ENCODE measurements around the gene FAM90A1.
"Not testable (repeated sequence)": the region's sequence is repeated elsewhere in the genome, so short reads cannot be mapped to it uniquely, and the experiment has no call there.

The FAM90A1 gene

GRCh38 chr12:8172911-8173310, 54.5 kb downstream of the FAM90A1 start:
- not testable (repeated sequence) for DNase-seq (ENCODE audit: low read depth in 1 of 2, low spot score in 1 of 2)
